NCI-H510A (cell line): Measurements from ENCODE around the gene LRRC72.
"Not testable (repeated sequence)": the region's sequence is repeated elsewhere in the genome, so short reads cannot be mapped to it uniquely, and the experiment has no call there.

Experiments
- DNase-seq: peaks from one replicate; lab custom pipeline; 2025; lab: John Stamatoyannopoulos, UW

LRRC72 gene

DNA sequence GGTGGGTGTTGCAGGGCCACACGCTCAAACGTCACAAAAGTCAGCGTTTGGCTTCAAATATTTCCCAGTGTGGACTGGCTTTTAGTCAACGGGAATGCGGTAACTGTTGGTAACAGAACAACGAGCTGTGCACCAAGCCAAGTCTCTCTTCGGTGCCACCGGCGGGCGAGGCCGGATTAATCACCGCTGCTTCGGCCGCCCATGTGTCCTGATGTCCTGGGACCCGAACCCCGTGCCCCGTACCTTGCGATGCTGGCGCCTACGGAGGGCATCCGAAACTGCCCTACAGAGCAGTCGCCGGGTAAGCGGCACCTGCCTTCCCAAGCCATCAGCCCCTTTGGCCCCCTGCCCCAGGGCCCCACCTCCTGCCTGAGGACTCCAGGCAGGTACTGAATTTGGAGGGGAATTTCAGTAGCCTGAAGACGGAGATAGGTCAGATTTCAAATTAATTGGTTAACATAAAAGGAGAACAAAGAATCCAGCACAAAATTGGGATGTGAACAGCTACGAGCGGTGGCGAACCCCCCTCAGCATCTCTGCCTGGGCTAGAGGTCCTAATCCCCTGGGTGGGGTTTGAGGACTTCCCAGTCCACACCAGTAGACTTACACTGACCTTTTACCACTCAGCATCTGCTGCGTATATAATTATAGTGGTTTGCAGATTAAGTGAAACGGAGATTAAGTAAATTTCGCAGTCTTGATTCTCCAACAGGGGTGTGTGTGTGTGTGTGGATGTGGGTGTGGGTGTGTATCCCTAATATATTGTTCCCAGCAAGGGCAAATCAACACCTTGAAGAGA is at the start of gene LRRC72:
LRRC72 (plus strand) TSS at position 84 of the 799 bp plus-strand sequence; CDS start at position 212, 128 bp downstream.
- no peak for DNase-seq

GRCh38 chr7:16479161-16479560 is 47.5 kb upstream of the LRRC72 start:
- no peak for DNase-seq

GRCh38 chr7:16479591-16479990 is 47.0 kb upstream of the LRRC72 start:
- DNase-seq, result no peak

DNA sequence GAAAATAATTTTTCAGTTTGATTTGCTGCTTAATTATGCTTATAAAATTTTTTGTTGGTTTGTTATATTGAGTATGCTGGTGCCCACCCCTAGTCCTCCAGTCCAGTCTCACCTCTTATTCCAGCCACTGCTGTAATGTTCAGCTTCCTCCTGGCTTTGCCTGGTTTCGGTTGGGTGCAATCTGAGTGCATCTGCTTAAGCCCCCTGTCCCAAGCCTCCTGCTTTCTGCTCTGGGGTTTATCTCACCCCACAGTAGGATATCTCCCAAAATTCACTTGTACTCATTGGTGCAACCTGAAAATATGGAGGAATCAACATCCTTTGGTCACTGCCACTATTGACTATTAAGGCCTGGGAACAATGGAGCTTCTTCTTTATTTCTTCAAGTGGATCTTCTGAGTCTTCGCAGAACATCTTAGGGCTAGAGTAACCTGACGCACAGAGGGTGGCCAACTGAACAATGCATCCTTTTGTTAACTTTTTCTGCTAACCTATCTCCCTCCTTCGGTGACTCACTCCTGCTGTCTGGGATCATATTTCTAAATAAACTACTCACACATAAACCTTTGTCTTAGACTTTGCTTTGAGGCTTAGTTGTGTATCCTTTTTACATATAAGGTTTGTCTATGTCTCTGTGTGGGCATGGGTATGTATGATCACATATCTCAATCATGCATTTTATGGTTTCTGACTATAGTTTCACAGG is 42.0 kb upstream of the LRRC72 start:
- DNase-seq, result no peak

DNA sequence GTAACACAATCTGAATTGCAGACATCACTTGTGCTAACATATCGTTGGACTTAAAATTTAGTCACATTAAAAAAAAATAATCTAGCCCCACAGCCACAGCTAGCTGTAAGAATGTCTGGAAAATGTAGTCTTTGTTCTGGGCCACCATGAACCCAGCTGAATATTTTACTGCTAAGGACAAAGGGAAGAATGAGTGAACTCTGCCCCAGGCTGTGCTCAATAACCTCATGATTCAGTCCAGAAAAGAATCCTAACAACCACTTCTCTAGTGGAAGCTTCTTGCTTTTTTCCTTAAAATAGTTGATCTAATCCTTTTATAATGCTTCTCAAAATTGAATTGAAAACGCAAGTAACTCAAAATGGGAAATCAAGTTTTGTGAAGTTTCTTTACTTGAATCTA is 35.5 kb upstream of the LRRC72 start:
- no peak for DNase-seq

DNA sequence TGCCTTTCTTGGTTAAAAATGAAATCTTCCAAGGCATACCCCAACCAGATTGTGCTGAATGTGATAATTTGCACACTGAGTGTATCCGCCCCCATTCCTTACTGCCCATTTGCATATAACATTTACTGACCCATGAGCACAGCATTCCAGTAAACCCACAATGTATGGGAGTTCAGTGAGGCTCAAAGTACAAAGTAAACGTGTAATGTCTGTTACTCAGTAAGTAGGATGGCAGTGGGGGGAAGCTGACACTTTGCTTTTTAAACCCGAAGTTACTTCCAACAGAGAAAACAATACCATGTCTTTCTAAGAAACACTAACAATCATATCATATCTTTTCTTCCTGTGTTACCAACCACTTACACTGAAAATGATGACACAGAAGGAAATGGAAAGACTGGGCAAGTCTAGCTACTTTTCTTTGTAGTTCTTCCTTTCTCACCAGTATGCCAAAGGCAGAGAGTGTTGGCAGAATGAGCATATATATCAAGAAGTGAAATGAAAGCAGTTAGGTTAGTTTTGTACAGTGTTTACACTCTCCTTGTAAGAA is 34.0 kb upstream of the LRRC72 start:
- DNase-seq, result no peak

DNA sequence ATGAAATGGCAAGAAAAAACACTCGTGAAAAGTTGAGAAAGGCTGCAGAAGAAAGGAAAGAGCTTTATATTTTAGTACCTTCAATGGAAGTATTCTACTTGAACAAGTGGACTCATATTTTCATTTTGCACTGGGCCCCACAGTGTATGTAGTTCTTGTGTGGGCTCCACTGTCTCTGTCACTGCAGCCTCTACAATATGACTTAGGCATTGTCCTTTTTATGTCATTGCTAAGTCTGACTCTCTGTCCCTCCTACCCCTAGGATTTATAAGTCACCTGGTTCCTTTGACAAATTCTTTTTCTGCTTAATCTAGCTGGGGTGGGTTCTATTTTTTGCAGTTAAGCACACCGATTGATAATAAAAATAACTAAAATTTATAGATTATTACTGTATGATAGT is 33.4 kb upstream of the LRRC72 start:
- DNase-seq, result no peak

- no peak for DNase-seq
Observed at GRCh38 chr7:16494551-16494950, 32.1 kb upstream of the LRRC72 start.

- no peak for DNase-seq
Observed at GRCh38 chr7:16494955-16495719, 31.5 kb upstream of the LRRC72 start.

DNA sequence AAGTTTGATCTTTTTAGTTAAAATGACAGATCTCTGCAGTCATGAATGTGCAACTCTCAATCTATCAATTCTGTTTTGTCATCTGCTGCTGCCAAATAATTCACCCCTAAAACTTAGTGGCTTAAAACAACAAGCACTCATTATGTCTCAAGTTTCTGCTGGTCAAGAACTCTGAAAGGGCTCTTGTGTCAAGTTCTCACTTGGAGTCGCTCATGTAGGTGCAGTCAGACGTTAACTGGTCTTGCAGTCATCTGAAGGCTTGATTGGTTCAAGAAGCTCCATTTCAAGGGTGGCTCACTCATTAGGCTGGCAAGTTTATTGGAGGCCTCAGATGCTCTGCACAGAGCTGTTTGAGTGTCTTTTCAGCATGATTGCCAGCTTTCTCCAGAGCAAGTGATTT is 28.5 kb upstream of the LRRC72 start:
- DNase-seq, result no peak

DNA sequence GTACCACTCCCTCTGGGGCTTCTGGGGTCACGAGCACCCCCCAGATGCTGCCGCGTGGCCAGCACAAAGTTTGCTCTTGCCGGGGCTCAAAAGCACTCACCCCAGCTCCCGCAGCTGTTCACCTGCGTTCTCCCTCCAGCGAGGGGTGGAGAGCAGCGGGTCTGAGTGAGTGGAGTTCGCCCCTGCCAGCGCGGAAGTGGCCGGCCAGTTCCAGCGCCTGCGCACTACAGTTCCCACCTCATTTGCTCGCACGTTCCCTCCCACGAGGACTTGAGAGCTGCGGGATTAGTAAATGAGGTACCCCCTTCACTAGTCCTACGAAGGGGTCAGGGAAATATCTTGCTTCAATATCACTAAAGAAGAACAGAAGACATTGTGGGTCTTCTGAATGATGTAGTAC is 24.3 kb upstream of the LRRC72 start:
- no peak for DNase-seq

DNA sequence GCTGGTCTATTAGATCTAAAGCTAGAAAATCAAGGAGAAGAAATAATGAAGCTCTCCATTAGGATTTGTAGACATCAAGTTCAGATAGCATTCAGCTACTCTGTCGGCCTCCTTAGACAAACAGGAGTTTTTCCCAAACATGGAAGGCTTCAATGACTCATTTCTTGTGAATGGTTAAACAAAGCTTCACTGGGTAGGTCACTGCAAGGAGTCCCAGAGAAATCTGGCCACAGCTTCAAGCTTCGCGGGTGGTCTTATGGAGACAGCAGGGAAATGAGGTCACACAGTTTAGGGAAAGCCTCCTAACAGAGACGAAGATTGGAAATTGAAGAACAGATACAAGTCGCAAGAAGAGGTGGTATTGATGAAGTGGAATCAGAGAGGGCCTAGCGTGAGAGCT is 22.6 kb upstream of the LRRC72 start:
- DNase-seq, result no peak

DNA sequence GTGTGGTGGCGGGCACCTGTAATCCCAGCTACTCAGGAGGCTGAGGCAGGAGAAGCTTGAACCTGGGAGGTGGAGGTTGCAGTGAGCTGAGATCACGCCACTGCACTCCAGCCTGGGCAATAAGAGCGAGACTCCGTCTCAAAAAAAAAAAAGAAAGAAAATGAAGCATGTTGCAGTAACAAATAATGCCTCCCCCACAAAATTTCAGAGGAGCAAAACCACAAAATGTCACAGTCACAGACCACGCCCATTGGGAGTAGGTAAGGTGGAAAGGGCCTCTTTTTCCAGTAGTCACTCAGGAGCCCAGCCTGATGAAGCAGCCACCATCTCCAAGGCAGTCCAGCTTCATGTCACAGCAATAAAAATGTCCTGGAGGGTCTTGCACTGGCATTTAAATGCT is 20.2 kb upstream of the LRRC72 start:
- not testable (repeated sequence) for DNase-seq

DNA sequence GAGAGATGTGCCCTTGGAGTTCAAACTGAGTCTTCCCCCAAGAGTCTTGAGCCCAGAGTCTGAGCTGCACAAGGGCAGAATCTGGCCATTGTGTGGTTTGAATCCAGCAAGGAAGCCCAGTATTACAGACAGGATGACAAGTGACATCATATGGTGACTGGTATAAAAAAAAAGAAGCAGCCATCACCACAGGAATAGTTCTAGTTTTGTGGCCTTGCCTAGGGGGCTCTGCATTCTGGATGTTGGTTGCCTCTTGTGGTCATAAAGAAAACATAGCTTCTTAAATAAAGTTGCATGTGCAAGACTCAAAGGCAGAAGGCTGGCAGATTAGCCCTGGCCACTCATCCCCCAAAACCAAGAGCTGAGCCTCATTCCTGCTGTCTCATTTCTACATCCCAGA is 16.8 kb upstream of the LRRC72 start:
- DNase-seq, result no peak

DNA sequence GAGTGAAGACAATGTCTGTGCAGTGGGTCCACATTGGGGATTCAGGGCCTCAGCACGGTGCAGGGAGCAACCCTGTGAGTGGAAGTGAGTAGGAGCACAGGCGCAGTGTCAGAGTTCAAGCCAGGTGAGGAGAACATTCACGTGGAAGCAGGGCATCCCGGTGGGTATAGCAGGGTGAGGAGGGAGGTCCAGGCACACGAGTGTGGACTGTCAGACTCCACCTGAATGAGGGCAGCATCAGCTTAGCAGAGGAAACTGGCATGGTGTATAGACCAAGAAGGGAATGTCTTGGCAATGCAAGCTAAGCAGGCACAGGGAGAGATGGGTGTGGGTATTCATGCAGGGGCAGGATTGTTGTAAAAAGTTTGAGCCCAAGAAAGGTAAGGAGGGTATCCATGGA is 15.3 kb upstream of the LRRC72 start:
- no peak for DNase-seq

GRCh38 chr7:16512097-16512496 is 14.5 kb upstream of the LRRC72 start:
- no peak for DNase-seq

DNA sequence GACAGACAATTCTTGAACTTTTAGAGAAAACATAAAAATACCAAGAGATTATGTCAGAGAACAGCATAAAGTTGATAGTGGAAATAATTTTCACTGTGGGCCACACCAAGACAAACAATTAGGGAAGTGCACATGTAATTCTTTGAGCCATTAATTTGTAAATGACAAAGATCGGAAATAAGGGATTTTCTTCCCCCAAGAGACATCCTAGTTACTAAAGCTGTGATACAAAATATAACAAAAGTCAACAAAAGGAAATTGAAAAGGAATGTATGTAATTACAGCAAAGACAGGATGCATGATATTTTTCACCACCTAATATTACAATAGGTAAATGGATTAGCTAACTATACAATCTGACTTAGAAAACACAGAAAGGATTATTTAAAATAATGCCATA is 12.4 kb upstream of the LRRC72 start:
- no peak for DNase-seq

- DNase-seq, result no peak
Observed at GRCh38 chr7:16514729-16515128, 11.9 kb upstream of the LRRC72 start.

DNA sequence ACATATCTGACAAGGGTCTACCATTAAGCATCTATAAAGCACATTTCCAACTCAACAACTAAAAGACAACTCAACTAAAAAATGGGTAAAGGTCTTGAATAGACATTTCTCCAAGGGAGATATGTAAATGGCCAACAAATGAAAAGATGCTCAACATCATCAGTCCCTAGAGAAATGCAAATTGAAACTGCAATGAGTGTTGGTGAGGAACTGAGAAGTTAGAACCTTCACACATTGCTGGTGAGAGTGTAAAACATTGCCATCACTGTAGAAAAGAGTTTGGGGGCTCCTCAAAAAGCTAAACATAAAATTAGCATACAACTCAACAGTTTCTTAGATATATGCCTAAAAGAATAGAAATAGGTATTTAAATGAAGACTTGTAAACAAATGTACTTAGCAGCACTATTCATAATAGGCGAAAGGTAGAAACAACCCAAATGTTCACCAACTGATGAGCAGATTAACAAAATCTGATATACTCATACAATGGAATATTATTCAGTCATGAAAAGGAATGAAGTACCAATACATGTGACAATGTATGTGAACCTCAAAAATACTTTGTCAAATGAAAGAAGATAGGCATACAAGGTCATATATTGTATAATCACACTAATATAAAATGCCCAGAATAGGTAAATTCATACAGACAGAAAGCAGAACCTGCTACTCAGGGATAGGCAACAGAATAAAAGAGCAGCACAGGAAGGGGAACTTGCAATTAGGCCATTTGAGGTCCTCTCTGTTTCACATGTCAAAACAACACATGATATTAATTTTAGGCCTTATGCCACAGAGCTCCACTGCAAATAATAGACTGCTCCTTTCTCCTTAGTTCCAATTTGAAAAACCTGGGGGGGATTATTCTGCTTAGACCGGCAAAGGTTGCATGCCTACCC is 10.6 kb upstream of the LRRC72 start:
- no peak for DNase-seq

GRCh38 chr7:16519985-16520384 is 6.6 kb upstream of the LRRC72 start:
- not testable (repeated sequence) for DNase-seq

DNA sequence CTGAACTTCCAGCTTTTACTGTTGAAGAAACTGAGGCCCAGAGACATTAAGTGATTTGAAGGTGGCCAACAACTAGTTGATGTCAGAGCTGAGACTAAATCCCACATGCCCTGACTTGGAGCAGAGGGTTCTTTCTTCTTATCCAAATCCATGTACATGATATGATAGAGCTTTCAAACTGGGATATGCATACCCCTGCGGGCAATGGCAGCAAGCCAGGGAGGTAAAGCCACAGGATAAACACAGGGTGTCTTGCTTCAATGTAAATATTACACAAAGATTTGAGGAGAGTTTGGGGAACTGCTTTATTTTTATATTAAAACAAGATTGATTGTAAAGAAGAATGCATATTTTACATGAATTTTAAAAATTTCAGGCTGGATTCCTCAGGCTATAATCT is 2.3 kb upstream of the LRRC72 start:
- no peak for DNase-seq
